NCI-H1436 (cell line): ENCODE measurements around the gene TPPP3.
"Not testable (repeated sequence)": the region's sequence is repeated elsewhere in the genome, so short reads cannot be mapped to it uniquely, and the experiment has no call there.

Experiments used
- DNase-seq: peaks from one replicate; lab custom pipeline; 2025; lab: John Stamatoyannopoulos, UW

The TPPP3 gene

DNA sequence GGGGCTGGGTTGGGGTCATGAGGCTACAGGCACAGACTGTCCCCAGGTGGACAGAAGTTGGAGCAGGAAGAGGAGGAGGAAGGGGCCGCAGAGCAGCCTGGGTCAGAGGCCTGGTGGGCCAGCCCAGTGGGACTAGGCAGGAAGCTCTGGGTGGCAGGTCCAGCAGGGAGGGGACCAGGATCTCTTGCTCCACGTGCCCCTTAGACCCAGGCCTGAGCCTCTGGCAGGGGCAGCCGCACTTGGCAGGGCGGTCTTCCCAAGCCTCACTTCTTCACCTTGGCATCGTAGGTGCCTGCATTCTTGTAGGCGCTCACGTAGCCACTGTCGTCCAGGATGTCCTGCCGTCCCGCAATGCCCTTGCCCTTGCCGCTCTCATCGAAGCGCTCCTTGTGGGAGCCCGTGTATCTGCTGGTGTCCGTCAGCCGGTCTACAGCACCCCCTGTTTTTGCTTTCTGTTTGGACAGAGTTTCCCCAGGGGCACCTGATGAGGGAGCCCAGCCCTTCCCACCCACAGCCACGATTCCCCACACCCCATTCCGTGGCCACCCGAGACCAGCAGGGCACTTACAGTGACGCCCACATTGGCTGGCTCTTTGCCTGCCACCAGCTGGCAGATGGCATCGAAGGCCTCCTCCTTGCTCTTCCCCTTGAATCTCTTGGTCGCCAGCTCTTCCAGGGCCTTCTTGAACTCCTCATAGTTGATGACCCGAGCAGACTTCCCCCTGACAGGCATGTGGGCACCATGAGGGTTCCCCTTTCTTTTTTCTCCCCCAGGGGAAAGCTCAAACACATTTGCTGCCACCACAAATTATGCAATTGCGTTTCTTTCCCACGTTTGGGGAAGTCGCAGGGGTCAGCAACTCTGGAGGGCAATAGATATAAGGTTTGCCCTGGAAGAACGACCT, 3.1 kb downstream of the TPPP3 start:
- no peak for DNase-seq

- DNase-seq, result no peak
These were observed 4.7 kb downstream of the TPPP3 start for GRCh38 chr16:67388591-67388990.

DNA sequence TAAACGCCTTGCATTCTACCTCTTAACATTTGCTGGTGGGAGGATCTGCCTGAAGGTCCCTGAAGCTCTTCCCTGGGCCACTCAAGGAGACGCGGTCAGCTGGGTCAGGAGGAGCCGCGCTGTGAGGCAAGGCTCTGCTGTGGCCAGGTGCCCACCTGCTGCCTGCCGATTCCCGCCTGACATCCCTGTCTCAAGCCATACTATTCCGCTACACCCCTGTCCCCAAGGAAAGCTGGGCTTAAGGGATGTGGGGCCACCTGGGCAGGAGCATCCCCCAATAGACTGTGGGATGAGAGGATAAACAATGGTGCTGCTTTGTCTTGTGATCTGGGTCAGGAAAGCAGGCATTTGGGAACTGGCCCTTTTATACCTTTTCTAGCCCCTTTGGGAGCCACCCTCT, 5.1 kb downstream of the TPPP3 start:
- DNase-seq, result no peak

GRCh38 chr16:67387479-67388079, 5.7 kb downstream of the TPPP3 start:
- no peak for DNase-seq

DNA sequence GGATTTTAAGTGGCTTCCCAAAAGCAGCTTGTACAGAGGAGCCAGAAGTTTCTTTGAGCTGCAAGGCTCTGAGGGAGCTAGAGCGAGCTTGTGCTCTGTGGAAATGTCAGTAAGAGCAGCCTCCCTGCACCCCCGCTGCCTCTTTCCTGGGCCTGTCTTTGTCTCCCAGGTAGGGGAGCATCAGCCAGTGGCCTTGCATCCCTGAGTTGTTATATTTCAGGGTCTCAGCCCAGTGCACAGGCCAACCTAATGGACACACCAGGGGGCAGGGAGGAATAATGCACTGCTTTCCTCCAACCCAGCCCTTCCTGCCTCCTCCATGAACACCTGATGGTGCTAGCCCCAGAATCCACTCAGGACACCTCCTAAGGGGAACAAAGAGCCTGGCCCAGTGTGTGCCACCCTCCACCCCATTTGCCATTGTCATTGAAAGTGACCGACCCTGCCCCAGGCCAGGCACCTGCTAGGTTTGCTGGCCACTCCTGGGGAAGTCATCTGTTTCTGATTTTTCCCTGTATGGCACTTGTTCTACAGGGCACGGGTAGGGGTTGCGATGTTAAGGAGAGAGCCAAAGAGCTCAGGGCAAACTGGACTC, 6.3 kb downstream of the TPPP3 start:
- no peak for DNase-seq

DNA sequence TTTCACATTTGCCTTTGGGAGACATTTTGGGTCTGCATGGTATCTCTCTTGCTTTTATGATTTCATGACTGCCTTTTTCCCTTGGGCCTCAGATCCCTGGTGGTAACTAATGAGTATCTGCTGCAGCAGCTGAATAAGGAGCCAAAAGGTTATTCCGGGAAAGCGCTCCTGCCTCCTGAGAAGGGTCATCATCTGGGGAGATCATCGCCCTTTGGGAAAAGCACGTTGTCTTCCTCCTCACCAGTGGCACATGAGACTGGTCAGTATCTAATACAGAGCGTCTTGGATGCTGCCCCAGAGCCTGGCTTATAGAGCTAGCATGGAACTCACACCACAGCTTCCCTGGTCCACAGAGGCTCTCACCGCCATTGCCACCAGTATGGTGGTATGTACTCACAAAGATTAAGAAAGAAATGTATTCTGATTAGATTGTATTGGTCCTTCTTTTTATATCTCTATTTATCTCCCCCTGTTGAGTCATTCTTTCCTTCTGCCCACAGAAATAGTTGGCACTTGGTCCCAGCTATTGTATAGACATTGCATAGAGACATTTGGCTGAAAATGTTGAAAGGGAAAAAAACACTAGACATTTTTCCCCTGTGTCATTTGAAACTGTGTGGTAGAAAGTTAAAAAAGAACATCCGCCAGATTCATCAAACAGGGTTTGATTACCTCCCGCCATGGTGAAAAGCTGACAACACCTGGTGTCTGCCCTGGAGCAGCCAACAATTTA, 8.4 kb downstream of the TPPP3 start:
- no peak for DNase-seq

GRCh38 chr16:67383284-67383683, 10.0 kb downstream of the TPPP3 start:
- DNase-seq, result no peak

DNA sequence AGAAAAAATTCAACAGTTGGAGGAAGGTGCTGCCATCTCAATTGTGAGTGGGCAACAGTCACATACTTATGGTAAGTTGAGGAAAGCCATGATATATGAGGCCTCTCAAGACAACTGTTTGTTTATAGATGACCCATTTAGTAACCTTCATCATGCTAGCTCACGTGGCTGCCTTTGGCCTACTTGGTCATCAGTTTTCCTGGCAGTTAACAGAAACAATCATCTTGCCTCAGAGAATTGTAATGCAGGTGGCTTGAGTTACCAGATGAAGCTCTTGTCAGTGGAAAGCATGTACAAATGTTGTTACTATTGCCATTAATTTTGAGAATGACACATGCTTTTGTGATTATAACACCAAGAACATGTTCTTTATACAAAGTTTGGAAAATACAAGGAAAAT, 14.7 kb downstream of the TPPP3 start:
- no peak for DNase-seq

- not testable (repeated sequence) for DNase-seq
These were observed 17.3 kb downstream of the TPPP3 start for GRCh38 chr16:67376012-67376411.

DNA sequence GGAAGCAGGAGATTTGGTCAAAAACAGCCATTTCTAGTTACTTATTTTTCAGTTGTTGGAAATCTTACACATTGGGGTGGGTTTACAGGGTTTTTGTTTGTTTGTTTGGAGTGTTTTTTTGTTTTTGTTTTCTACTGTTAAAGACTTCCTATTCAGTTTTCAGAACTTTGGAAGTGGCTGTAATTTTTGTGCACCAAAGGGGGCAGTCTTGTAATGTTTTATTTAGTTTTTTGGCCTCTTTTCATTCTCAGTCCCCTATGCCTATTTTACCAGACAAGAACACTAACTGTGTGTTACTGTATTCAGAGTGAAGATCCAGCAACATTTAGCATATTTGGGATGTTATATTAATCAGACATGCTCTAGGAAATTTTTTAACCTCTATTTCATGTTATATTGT, 20.6 kb downstream of the TPPP3 start:
- DNase-seq, result peak; percentile 47

- DNase-seq, result no peak
These were observed 22.6 kb downstream of the TPPP3 start for GRCh38 chr16:67370661-67371060.

DNA sequence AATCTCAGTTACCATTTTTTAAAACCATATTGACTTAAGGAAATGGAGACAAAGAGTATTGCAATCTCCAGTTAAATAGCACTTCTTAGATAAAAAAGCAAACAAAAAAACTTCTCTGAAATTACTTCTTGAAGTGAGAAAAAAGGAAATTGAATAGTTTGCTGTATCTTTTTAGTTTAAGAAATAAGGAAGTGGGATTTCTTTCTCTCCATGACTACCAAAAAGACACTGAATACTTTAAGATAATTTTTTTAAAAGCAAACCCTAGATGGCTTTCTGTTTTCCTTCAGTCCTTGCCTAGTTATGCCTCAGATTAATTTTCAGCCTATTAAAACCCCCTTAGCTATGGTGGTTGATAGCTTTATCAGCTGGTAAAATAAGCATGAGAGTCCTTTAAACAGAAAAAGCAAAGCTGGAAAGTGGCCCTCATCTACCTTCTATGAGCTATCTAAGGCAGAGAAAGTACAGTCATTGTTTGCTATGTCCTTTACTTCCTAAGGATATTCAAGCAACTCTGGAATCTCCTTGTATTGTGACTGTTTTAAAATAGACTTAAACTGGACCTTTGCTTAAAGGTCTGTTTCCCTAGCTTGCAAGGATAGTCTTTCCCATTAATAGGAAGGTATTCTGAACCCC, 28.6 kb downstream of the TPPP3 start:
- DNase-seq, result no peak

GRCh38 chr16:67361038-67361437, 32.3 kb downstream of the TPPP3 start:
- no peak for DNase-seq

- not testable (repeated sequence) for DNase-seq
These were observed 33.6 kb downstream of the TPPP3 start for GRCh38 chr16:67359540-67360269.

DNA sequence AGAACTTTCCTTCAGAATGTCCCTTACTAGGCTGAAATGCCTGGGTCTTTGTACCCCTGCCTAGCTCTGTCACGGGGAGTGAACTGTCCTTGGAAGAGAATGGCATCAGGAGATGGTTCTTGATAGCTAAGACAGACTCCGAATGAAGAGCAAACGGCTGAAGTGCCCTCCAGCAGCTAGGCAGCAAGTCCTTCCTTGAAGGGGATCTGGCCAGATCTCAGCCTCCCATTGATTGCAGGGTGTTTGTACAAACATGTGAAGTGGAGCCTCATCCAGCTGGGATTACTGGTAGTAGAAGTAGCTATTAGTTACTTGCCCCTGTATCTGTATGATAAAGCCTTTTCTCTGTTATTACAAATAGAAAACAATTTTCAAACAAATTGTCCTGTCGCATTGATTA, 35.7 kb downstream of the TPPP3 start:
- DNase-seq, result no peak

GRCh38 chr16:67356396-67356795, 36.9 kb downstream of the TPPP3 start:
- no peak for DNase-seq

- not testable (repeated sequence) for DNase-seq
These were observed 40.8 kb downstream of the TPPP3 start for GRCh38 chr16:67352463-67352862.

DNA sequence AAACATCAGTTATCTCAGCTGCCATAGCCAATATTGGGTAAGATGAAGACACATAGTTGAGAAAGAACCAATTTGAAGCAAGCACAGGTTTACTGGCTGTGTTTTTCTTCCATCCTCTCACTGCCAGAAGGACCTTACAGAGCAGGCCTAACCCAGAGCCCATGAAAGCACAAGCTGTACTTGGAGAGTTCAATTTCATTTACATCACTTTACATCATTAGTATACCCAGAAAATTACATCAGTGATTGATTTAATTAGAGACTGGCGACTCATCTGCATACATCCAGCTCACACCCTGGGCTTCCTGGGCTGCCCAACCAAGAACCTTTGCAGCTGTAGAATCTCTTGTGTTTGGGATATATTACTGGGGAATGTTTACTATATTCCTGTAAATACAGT, 43.0 kb downstream of the TPPP3 start:
- no peak for DNase-seq

GRCh38 chr16:67349172-67349571, 44.1 kb downstream of the TPPP3 start:
- peak; percentile 28 for DNase-seq

DNA sequence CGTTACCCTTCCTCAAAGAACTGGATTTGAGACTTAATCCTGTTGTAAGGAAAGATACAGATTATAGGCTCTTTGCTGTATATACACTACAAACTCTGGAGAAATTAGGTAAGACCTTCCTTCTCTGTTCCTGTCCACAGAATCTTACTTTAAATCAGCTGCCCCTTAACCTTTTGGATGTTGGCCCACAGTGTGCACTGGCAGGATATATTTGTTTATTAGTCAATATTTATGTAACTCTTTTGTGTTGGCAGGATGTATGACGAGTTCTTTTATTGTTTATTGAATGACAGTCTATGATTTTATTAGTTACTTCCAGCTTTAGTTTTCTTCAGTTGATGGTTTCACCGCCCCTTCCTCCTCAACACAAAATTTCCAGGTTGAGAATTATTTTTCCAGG, 47.0 kb downstream of the TPPP3 start:
- no peak for DNase-seq

DNA sequence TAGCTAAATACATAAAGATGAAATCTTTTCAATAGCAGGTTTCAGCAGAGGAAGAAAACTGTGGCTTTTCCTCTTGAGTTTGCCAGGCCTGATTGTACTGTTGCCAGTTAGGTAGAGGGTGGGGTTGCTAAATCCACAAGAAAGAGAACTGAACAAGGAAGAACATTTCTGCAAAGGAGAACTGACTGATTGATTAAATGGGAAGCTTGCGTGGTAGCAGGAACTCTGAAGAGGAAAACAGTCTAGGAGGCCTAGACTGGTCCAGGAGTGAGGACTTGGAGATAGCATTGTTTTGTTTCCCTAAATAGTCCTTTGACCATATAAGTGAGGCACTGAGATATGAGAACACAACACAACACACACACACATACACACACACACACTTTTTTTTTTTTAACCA, 47.9 kb downstream of the TPPP3 start:
- DNase-seq, result no peak
